Measurements from ENCODE around the gene LYZL1. TPM values are rescaled to one million over a fixed set of nuclear protein-coding genes. Genes with fewer than 3 reads are reported as not detected.
"Not testable (repeated sequence)": the region's sequence is repeated elsewhere in the genome, so short reads cannot be mapped to it uniquely, and the experiment has no call there.

Gene LYZL1
- total RNA-seq, 1 experiment from 2014 or later: not detected

- H2AK5ac ChIP-seq (ENCODE audit: insufficient read length, low read length): no peak overlapping the region
- no peaks in the 10 kb centered on the region for H3K79me1 ChIP-seq (ENCODE audit: insufficient read depth, low read depth, low read length, poor library complexity, severe bottlenecking)
- no peaks in the 10 kb centered on the region for H3K4me1 ChIP-seq (ENCODE audit: insufficient read depth, low read length)
- no peak overlapping the region for H3T11ph ChIP-seq (ENCODE audit: low read length)
- no peak overlapping the region for H4K5ac ChIP-seq (ENCODE audit: insufficient read length, low read depth, low read length)
- DNase-seq: no peak
- TF ChIP-seq CTCF (conservative IDR thresholded peaks at IDR 0.05): no peak
- no peak overlapping the region for H2BK120ac ChIP-seq (ENCODE audit: low read depth, low read length, poor library complexity, severe bottlenecking)
- no peak overlapping the region for H2BK5ac ChIP-seq (ENCODE audit: insufficient read length, low read length)
- no peaks in the 10 kb centered on the region for H3K9me3 ChIP-seq (ENCODE audit: control insufficient read depth, low read depth, low read length)
- H4K91ac ChIP-seq (ENCODE audit: insufficient read length, low read depth, low read length): no peak overlapping the region
- no peaks in the 10 kb centered on the region for H3K27me3 ChIP-seq (ENCODE audit: insufficient read depth, low read length)
- H3K9ac ChIP-seq (ENCODE audit: extremely low read depth, insufficient read length, low read length): no peak overlapping the region
- H2BK12ac ChIP-seq (ENCODE audit: insufficient read length, low read depth, low read length): no peak overlapping the region
- H4K20me1 ChIP-seq (ENCODE audit: control insufficient read depth, insufficient read depth, insufficient read length): no peaks in the 10 kb centered on the region
- Mint-ChIP-seq H3K27ac (no peak overlapping the region), H3K4me3 (no peak overlapping the region), H3K27me3 (ENCODE audit: low read depth) (no peaks in the 10 kb centered on the region), H3K4me1 (peaks cover 4% of the 10 kb centered on the region in 2 experiments; a peak in 3 of 4 replicates), H3K36me3 (ENCODE audit: insufficient read depth in 1 of 3, low read depth in 3 of 3) (no peaks in the 10 kb centered on the region; a peak in 1 of 7 replicates), H3K9me3 (no peaks in the 10 kb centered on the region; a peak in 1 of 5 replicates)
- H3K4me2 ChIP-seq (ENCODE audit: insufficient read depth, insufficient read length, low read length): no peak overlapping the region
- WGBS (ENCODE audit: extremely low coverage, insufficient read length, low lambda C conversion rate): no CpG with 5 or more reads among the region's 3 CpGs
- no peak overlapping the region for H3K18ac ChIP-seq (ENCODE audit: insufficient read length, low read depth, low read length)
- no peak overlapping the region for H3K14ac ChIP-seq (ENCODE audit: insufficient read depth, low read length)
- no peak overlapping the region for H3K27ac ChIP-seq (ENCODE audit: insufficient read length, low read depth, low read length)
- no peak overlapping the region for H3K23ac ChIP-seq (ENCODE audit: insufficient read length, low read depth, low read length)
- no peaks in the 10 kb centered on the region for H3K23me2 ChIP-seq (ENCODE audit: insufficient read length, low read depth, low read length, poor library complexity, severe bottlenecking)
- no peak overlapping the region for H4K8ac ChIP-seq (replicated peaks; ENCODE audit: insufficient read length, low read depth, low read length)
- no peak overlapping the region for H2AFZ ChIP-seq (ENCODE audit: low read length)
- H3K4ac ChIP-seq (ENCODE audit: low read depth, low read length): no peak overlapping the region
- H3K56ac ChIP-seq (ENCODE audit: insufficient read length, low read depth, low read length): no peak overlapping the region
- no peak overlapping the region for H2BK15ac ChIP-seq (ENCODE audit: low read depth, low read length)
- H3K79me2 ChIP-seq (ENCODE audit: insufficient read depth, low read length): no peaks in the 10 kb centered on the region
- no peak overlapping the region for H2BK20ac ChIP-seq (ENCODE audit: low read depth, low read length, poor library complexity, severe bottlenecking)
Observed at GRCh38 chr10:29309465-29309864, 20.6 kb downstream of the LYZL1 start.

GRCh38 chr10:29310463-29310862, 21.6 kb downstream of the LYZL1 start:
- not testable (repeated sequence) for H2BK20ac ChIP-seq (ENCODE audit: low read depth, low read length, poor library complexity, severe bottlenecking); H2BK15ac ChIP-seq (ENCODE audit: low read depth, low read length); H3K27me3 Mint-ChIP-seq (ENCODE audit: low read depth); H3K23me2 ChIP-seq (ENCODE audit: insufficient read length, low read depth, low read length, poor library complexity, severe bottlenecking); H3K9me3 Mint-ChIP-seq; H3T11ph ChIP-seq (ENCODE audit: low read length); H3K27ac ChIP-seq (ENCODE audit: insufficient read length, low read depth, low read length); H4K8ac ChIP-seq (replicated peaks; ENCODE audit: insufficient read length, low read depth, low read length); H3K56ac ChIP-seq (ENCODE audit: insufficient read length, low read depth, low read length); H3K4me3 Mint-ChIP-seq; H2BK12ac ChIP-seq (ENCODE audit: insufficient read length, low read depth, low read length); H3K14ac ChIP-seq (ENCODE audit: insufficient read depth, low read length); H3K4ac ChIP-seq (ENCODE audit: low read depth, low read length); H3K36me3 Mint-ChIP-seq (ENCODE audit: insufficient read depth in 1 of 3, low read depth in 3 of 3); H3K27ac Mint-ChIP-seq; H3K4me1 Mint-ChIP-seq; H3K9me3 ChIP-seq (ENCODE audit: control insufficient read depth, low read depth, low read length); H2AK5ac ChIP-seq (ENCODE audit: insufficient read length, low read length); H3K79me2 ChIP-seq (ENCODE audit: insufficient read depth, low read length); H4K91ac ChIP-seq (ENCODE audit: insufficient read length, low read depth, low read length); H2AFZ ChIP-seq (ENCODE audit: low read length); H2BK5ac ChIP-seq (ENCODE audit: insufficient read length, low read length); H3K18ac ChIP-seq (ENCODE audit: insufficient read length, low read depth, low read length); H3K23ac ChIP-seq (ENCODE audit: insufficient read length, low read depth, low read length); H3K4me1 ChIP-seq (ENCODE audit: insufficient read depth, low read length); H4K5ac ChIP-seq (ENCODE audit: insufficient read length, low read depth, low read length); H2BK120ac ChIP-seq (ENCODE audit: low read depth, low read length, poor library complexity, severe bottlenecking); H4K20me1 ChIP-seq (ENCODE audit: control insufficient read depth, insufficient read depth, insufficient read length); DNase-seq; H3K4me2 ChIP-seq (ENCODE audit: insufficient read depth, insufficient read length, low read length); H3K27me3 ChIP-seq (ENCODE audit: insufficient read depth, low read length); H3K79me1 ChIP-seq (ENCODE audit: insufficient read depth, low read depth, low read length, poor library complexity, severe bottlenecking); H3K9ac ChIP-seq (ENCODE audit: extremely low read depth, insufficient read length, low read length)
- WGBS (ENCODE audit: extremely low coverage, insufficient read length, low lambda C conversion rate): no CpG with 5 or more reads among the region's 7 CpGs

Data from H9 (cell line).